HG02623 (cell line): ENCODE measurements around the gene PINLYP.
"Not testable (repeated sequence)": the region's sequence is repeated elsewhere in the genome, so short reads cannot be mapped to it uniquely, and the experiment has no call there.

Source experiments
- ATAC-seq: cut with Tn5 transposase; IDR thresholded peaks from one replicate; pipeline ENCODE4 v1.9.1; 2021; ENCODE audit warnings: moderate library complexity; ENCODE audit not compliant: unreplicated experiment

PINLYP gene

GRCh38 chr19:43547926-43548325 lies 27.7 kb upstream of the PINLYP start:
- ATAC-seq: not testable (repeated sequence)

- no peak for ATAC-seq
Measured at GRCh38 chr19:43548706-43549105, 26.9 kb upstream of the PINLYP start.

GRCh38 chr19:43551399-43552197 lies 24.0 kb upstream of the PINLYP start:
- no peak for ATAC-seq

GRCh38 chr19:43552198-43552450 lies 23.5 kb upstream of the PINLYP start:
- no peak for ATAC-seq

- no peak for ATAC-seq
Measured at GRCh38 chr19:43552616-43553015, 23.0 kb upstream of the PINLYP start.

GRCh38 chr19:43553656-43554055 lies 21.9 kb upstream of the PINLYP start:
- no peak for ATAC-seq

- no peak for ATAC-seq
Measured at GRCh38 chr19:43554317-43554895, 21.2 kb upstream of the PINLYP start.

GRCh38 chr19:43555185-43555770 lies 20.3 kb upstream of the PINLYP start:
- no peak for ATAC-seq

GRCh38 chr19:43560687-43561086 lies 14.9 kb upstream of the PINLYP start:
- ATAC-seq: no peak

- no peak for ATAC-seq
Measured at GRCh38 chr19:43561139-43561970, 14.2 kb upstream of the PINLYP start.

- no peak for ATAC-seq
Measured at GRCh38 chr19:43562226-43562697, 13.3 kb upstream of the PINLYP start.

GRCh38 chr19:43562698-43563241 lies 12.8 kb upstream of the PINLYP start:
- no peak for ATAC-seq

- ATAC-seq: no peak
Measured at GRCh38 chr19:43563816-43564457, 11.7 kb upstream of the PINLYP start.

- no peak for ATAC-seq
Measured at GRCh38 chr19:43564800-43565199, 10.8 kb upstream of the PINLYP start.

GRCh38 chr19:43569657-43570056 lies 5.9 kb upstream of the PINLYP start:
- no peak for ATAC-seq

GRCh38 chr19:43570174-43570791 lies 5.3 kb upstream of the PINLYP start:
- ATAC-seq: no peak

GRCh38 chr19:43572171-43572588 lies 3.4 kb upstream of the PINLYP start:
- no peak for ATAC-seq

- no peak for ATAC-seq
Measured at GRCh38 chr19:43574424-43575155, 1.0 kb upstream of the PINLYP start.
